Measurements from ENCODE around the gene C19orf25.
A peak's percentile ranks its signal among the peaks of the same experiment; 100 is the strongest.
"Not testable (repeated sequence)": the region's sequence is repeated elsewhere in the genome, so short reads cannot be mapped to it uniquely, and the experiment has no call there.

C19orf25 gene

DNA sequence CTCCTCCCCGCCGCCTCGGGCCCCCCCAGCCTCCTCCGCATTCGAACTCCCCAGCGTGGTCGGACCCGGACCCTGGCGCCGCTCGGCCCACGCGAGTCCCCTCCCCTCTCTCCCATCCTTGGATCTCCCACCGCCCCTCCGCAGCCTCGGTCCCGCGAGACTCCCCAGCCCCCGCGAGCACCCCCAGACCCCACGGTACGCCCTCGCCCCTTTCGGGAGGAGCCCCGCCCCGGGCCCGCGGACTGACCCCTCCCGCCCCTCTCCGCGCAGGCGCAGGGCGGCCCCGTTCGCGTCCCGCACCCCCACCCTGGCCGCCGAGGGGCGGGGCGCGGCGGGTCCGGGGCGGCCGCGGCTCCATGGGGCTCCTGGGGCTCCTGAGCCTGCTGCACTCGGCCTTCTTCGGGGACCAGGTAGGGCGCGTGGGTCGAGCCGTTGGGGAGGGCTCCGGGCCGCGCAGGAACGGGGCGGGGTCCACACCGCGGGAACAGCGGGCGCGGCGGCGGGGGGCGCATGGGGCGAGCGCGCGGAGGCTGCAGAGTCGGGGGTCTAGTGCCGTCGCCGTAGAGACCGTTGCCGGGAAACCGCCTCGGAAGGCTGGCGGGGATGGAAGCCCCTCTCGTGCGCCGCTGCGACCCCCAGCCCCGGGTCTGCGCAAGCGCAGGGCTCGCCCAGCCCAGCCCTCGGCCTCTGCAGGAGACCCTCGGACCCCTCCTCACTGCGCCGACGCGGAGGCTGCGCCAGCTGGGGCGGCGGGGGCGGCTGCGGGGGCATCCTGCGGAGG, 32.9 kb downstream of the C19orf25 start:
- TF ChIP-seq YY1 (IDR thresholded peaks at IDR 0.05; ENCODE audit: insufficient read depth, insufficient read length) = no peak
- TF ChIP-seq SUZ12 (IDR thresholded peaks at IDR 0.05; ENCODE audit: extremely low read depth, insufficient read depth, insufficient read length) = no peak
- no peak for TF ChIP-seq ZNF274 (IDR thresholded peaks at IDR 0.05; ENCODE audit: low read depth, low read length)
- Histone ChIP-seq H3K27me3 (ENCODE audit: insufficient read depth, insufficient read length) (peaks cover 53% of the 10 kb centered on the region), H3K9ac (ENCODE audit: insufficient read length, low read depth) (no peak overlapping the region), H3K36me3 (ENCODE audit: insufficient read depth, insufficient read length, low read length) (peaks cover 19% of the 10 kb centered on the region), H3K4me1 (ENCODE audit: insufficient read depth, insufficient read length) (peaks cover 30% of the 10 kb centered on the region), H3K4me3 (ENCODE audit: insufficient read length, low read depth) (peak overlapping the region; percentile 43), H3K9me3 (ENCODE audit: insufficient read depth, low read length) (no peaks in the 10 kb centered on the region)
- no peak for DNase-seq (ENCODE audit: low read depth, low spot score)

DNA sequence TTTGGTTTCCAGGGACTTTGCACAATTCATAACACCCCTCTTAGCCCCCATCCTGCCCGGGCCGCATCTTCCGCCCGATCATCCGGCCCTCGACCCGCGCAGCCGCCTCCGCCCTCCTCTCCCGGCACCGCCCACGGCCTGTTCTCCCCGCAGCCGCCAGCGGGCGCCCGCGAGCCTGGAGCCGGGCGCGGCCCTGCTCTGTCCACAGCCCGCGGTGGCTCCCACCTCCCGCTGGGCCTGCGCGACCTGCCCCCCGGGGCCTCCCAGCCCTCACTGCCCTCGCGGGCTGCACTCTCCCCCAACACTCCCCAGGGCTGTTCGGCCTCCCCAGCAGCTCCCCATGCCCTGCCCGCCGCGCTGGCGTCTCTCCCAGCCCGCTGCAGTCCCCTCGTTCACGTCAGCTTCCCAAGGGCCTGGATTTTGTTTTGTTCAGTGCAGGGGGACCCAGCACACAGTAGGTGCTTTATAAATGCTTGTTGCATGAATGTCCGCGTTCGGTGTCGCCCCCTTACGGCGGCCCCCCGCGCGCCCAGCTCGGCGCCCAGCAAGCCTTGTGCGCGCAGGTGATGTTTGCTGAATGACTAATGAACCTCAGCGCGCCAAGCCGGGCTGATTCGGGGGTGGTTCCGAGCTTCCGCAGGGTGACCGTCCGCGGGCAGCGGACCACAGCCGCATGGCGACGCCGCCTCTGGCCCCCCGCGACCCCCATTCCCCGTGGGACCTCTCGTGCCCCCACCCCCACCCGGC, 33.7 kb downstream of the C19orf25 start:
- no peak for DNase-seq (ENCODE audit: low read depth, low spot score)
- no peaks in the 10 kb centered on the region for H3K9me3 ChIP-seq (ENCODE audit: insufficient read depth, low read length)
- peaks cover 45% of the 10 kb centered on the region for H3K27me3 ChIP-seq (ENCODE audit: insufficient read depth, insufficient read length)
- TF ChIP-seq YY1 (IDR thresholded peaks at IDR 0.05; ENCODE audit: insufficient read depth, insufficient read length) = no peak
- TF ChIP-seq ZNF274 (IDR thresholded peaks at IDR 0.05; ENCODE audit: low read depth, low read length) = no peak
- no peak for TF ChIP-seq SUZ12 (IDR thresholded peaks at IDR 0.05; ENCODE audit: extremely low read depth, insufficient read depth, insufficient read length)
- peak overlapping the region; percentile 31 for H3K4me3 ChIP-seq (ENCODE audit: insufficient read length, low read depth)
- H3K4me1 ChIP-seq (ENCODE audit: insufficient read depth, insufficient read length) = peaks cover 38% of the 10 kb centered on the region
- H3K9ac ChIP-seq (ENCODE audit: insufficient read length, low read depth) = peak overlapping the region; percentile 79
- peaks cover 27% of the 10 kb centered on the region for H3K36me3 ChIP-seq (ENCODE audit: insufficient read depth, insufficient read length, low read length)

DNA sequence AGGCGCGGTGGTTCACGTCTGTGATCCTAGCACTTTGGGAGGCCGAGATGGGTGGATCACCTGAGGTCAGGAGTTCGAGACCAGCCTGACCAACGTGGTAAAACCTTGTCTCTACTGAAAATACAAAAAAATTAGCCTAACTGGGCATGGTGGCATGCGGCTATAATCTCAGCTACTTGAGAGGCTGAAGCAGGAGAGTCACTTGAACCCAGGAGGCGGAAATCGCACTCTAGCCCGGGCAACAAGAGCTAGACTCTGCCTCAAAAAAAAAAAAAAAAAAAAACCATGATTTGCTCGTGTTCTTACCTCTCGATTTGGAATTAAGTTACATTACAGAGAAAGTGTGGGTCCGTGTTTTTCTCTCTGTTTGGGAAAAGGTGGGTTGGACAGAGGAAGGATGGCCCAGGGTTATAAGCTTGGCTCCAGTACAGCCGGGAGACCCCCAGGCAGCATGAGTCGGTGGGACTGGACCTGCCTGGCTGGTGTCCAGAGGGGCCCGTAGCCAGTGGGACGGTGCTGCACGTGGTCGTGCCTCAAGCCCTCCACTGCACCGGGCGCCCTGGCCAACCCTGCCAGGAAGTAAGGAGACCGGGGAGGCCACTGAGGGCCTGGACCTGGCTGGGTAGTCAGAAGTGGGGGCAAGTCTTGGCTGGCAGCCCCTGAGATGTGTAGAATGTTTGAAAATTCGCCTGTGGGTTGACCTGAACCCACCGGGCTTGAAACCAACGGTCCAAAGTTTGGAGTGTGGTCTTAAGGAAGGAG, 37.2 kb downstream of the C19orf25 start:
- no peaks in the 10 kb centered on the region for H3K9me3 ChIP-seq (ENCODE audit: insufficient read depth, low read length)
- H3K36me3 ChIP-seq (ENCODE audit: insufficient read depth, insufficient read length, low read length) = peaks cover 45% of the 10 kb centered on the region
- no peak for TF ChIP-seq SUZ12 (IDR thresholded peaks at IDR 0.05; ENCODE audit: extremely low read depth, insufficient read depth, insufficient read length)
- DNase-seq (ENCODE audit: low read depth, low spot score) = no peak
- H3K9ac ChIP-seq (ENCODE audit: insufficient read length, low read depth) = peak overlapping the region; percentile 66
- peaks cover 36% of the 10 kb centered on the region for H3K4me1 ChIP-seq (ENCODE audit: insufficient read depth, insufficient read length)
- no peak overlapping the region for H3K4me3 ChIP-seq (ENCODE audit: insufficient read length, low read depth)
- peaks cover 12% of the 10 kb centered on the region for H3K27me3 ChIP-seq (ENCODE audit: insufficient read depth, insufficient read length)

DNA sequence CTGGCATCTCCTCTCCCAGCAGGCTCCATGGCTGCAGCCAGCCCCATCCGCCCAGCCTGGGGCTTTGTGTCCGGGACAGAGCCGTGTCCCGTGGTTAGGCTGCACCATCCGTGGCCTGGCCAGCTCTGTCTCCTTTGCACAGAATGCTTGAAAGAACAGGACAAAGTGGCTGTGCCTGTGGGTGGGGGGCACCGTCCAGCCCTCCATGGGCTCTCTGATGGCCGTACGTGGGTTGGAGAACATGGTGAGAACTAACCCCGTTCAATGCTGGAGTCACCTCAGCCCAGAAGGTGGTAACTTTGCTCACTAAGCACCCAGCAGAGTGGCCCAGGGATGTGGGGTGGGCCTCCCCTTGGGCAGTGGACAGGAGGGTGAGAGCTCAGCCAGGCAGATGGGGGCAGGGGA, 38.0 kb downstream of the C19orf25 start:
- H3K9ac ChIP-seq (ENCODE audit: insufficient read length, low read depth) = peak overlapping the region; percentile 83
- H3K4me1 ChIP-seq (ENCODE audit: insufficient read depth, insufficient read length) = peaks cover 32% of the 10 kb centered on the region
- TF ChIP-seq ZNF274 (IDR thresholded peaks at IDR 0.05; ENCODE audit: low read depth, low read length) = no peak
- no peak for TF ChIP-seq YY1 (IDR thresholded peaks at IDR 0.05; ENCODE audit: insufficient read depth, insufficient read length)
- TF ChIP-seq SUZ12 (IDR thresholded peaks at IDR 0.05; ENCODE audit: extremely low read depth, insufficient read depth, insufficient read length) = no peak
- H3K27me3 ChIP-seq (ENCODE audit: insufficient read depth, insufficient read length) = peaks cover 4% of the 10 kb centered on the region
- peaks cover 45% of the 10 kb centered on the region for H3K36me3 ChIP-seq (ENCODE audit: insufficient read depth, insufficient read length, low read length)
- no peaks in the 10 kb centered on the region for H3K9me3 ChIP-seq (ENCODE audit: insufficient read depth, low read length)
- no peak overlapping the region for H3K4me3 ChIP-seq (ENCODE audit: insufficient read length, low read depth)
- DNase-seq (ENCODE audit: low read depth, low spot score) = no peak

DNA sequence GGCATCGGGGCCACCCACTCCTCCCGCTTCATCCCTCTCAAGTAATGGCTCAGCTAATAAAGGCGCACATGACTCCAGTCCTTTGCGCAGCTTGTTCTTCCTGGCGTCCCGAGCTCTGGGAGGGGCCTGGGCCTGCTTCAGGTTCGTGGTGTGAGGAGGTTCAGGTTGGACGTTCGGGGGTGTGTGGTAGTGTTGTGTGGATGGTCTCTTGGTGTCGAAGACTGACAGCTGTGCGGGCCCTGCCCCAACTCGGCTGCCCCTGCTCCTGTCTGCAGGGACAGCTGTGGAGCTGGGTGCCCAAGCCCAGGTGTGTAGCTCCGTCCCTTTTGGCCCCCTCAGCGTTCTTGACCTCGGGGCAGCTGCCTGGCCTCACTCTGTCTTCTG, 38.6 kb downstream of the C19orf25 start:
- Histone ChIP-seq H3K9me3 (ENCODE audit: insufficient read depth, low read length) (no peaks in the 10 kb centered on the region), H3K9ac (ENCODE audit: insufficient read length, low read depth) (peak overlapping the region; percentile 83), H3K4me1 (ENCODE audit: insufficient read depth, insufficient read length) (peaks cover 31% of the 10 kb centered on the region), H3K4me3 (ENCODE audit: insufficient read length, low read depth) (peak overlapping the region; percentile 21), H3K27me3 (ENCODE audit: insufficient read depth, insufficient read length) (peaks cover 2% of the 10 kb centered on the region), H3K36me3 (ENCODE audit: insufficient read depth, insufficient read length, low read length) (peaks cover 49% of the 10 kb centered on the region)
- DNase-seq (ENCODE audit: low read depth, low spot score) = no peak
- TF ChIP-seq ZNF274 (IDR thresholded peaks at IDR 0.05; ENCODE audit: low read depth, low read length) = no peak
- no peak for TF ChIP-seq SUZ12 (IDR thresholded peaks at IDR 0.05; ENCODE audit: extremely low read depth, insufficient read depth, insufficient read length)
- no peak for TF ChIP-seq YY1 (IDR thresholded peaks at IDR 0.05; ENCODE audit: insufficient read depth, insufficient read length)

DNA sequence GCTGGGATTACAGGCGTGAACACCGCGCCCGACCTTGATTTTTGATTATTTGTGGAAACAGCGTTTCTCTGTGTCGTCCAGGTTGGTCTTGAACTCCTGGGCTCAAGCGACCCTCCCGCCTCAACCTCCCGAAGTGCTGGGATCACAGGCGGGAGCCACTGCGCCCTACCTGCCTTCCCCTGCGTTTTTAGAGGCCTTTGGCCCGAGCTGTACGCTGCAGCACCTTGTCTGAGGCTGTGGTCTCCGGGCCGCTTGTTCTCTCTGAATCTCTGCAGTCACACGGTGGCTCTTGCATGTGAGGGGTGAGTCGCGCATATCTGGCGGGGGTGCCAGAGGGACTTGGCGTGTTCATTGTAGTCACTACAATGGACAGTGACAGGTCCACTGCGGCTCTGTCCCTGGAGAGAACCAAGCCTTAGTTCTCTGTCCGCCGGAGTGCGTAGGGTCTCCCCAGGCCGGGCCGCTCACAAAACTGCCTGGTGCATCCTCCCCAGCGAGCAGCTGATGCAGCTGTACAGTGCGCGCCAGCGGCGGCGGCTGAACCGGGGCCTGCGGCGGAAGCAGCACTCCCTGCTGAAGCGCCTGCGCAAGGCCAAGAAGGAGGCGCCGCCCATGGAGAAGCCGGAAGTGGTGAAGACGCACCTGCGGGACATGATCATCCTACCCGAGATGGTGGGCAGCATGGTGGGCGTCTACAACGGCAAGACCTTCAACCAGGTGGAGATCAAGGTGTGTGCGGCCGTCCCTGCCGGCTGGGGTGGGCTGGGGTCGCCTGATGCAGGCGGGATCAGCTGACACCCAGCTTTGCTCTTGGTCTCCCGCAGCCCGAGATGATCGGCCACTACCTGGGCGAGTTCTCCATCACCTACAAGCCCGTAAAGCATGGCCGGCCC, 39.2 kb downstream of the C19orf25 start:
- DNase-seq (ENCODE audit: low read depth, low spot score) = not testable (repeated sequence)

More for the DNA sequence above, 39.2 kb downstream of the C19orf25 start:
- Histone ChIP-seq H3K9ac (ENCODE audit: insufficient read length, low read depth) (peak overlapping the region; percentile 99), H3K36me3 (ENCODE audit: insufficient read depth, insufficient read length, low read length) (peaks cover 54% of the 10 kb centered on the region), H3K4me1 (ENCODE audit: insufficient read depth, insufficient read length) (peaks cover 29% of the 10 kb centered on the region), H3K4me3 (ENCODE audit: insufficient read length, low read depth) (peak overlapping the region; percentile 98)
- not testable (repeated sequence) for H3K9me3 ChIP-seq (ENCODE audit: insufficient read depth, low read length); H3K27me3 ChIP-seq (ENCODE audit: insufficient read depth, insufficient read length)

All from NT2/D1 (cell line).